HG03135 (cell line): Measurements from ENCODE around the gene TOGARAM2.
A peak's percentile ranks its signal among the peaks of the same experiment; 100 is the strongest.

Source experiments
- ATAC-seq: cut with Tn5 transposase; IDR thresholded peaks from one replicate; pipeline ENCODE4 v1.9.1; 2021; ENCODE audit warnings: mild to moderate bottlenecking, moderate library complexity; ENCODE audit not compliant: unreplicated experiment

TOGARAM2 gene

DNA sequence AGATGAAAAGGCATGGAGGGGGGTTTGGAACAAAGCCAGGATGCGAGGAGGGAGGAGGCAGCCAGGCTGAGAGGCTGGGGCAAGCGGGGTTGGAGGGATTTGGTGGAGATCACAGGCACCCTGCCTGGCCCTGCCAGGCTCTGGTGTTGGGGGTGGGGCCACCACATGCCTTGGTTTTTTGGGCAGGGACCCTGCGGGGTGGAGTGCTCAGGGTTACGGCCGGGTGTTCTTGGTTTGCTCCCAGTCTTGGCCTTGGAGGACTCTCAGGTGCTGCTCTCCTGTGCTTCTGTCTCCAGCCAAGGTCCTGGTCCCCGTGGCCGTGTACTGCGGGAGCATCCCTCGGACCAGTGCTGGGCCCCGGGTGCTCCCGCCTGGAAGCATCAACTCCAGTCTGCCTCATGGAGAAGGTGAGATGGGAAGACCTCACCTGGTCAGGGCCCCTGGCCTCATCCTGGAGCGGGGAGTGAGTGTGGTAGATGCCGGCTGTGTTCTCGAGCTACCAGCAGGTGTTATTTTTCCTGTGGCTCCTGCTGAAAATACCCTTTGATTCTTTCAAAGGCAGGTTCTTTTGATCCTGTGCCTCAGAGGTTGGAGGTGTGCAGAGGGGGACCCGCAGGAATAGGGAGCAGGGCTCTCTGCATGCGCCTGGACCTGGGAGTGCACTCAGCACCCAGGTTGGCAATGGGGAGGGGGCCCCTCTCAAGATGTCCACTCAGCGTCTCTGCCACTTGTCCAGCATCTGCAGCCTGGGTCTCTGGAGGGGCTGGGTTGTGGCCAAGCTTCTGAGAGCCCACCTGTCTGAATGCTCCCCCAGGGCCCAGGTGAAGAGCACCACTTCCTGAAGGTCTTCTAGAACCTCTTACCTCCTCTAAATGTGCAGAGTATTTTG is 17.0 kb downstream of the TOGARAM2 start:
- no peak for ATAC-seq

DNA sequence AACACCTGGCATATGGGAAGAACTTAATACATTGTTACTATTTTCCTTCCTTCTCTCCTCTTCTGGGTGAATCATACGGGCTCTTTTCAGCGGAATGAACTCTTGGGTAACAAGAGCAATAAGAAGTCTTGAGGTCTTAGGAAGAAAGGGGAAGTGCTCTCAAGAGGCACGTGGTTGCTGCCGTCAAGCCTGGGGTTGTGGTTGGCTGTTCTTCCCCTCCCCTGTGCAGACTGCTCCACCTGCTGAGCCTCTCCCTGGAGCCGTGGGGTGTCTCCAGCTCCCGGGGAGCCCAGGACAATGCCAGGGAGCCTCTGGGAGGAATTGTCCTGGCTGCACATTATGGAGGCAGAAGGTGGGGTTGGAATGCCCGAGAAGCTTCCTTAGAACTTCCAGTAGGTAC is 19.4 kb downstream of the TOGARAM2 start:
- peak; percentile 94 for ATAC-seq

DNA sequence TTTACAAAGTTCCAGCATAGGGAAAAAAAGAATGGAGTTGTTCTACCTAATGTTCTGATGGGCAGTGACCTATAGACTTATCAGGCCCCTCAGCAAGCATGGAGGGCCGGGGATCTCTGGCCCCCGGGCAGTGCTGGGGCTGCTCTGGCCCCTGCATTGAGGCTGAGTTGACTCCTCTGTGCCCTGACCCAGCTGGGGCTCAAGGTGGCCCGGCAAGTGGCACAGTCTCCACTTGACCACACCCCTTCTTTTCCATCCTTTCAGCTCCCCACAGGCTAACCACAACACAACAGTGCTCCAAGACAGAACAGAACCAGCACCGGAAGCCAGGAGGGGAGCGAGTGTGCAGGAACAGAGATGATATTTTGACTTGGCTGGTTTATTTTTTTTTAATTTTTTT is 19.9 kb downstream of the TOGARAM2 start:
- ATAC-seq, result no peak

DNA sequence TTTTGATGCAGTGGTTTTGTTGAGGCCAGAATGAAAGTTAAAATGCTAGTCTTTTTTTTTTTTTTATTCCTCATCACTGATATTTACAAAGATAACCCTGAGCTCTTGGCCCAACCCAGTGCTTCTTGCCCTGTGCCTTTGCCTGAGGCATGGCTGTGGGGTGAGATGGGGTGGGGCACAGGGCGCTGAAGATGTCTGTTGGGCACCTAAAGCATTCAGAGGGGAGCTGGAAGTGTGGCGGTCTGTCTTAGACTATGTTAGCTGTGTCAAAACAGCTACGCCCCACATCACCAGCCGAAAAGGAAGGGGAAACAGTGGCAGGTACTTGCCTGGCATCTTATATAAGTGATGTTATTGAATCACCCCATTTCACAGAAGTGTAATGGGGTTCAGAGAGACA is 20.7 kb downstream of the TOGARAM2 start:
- no peak for ATAC-seq

DNA sequence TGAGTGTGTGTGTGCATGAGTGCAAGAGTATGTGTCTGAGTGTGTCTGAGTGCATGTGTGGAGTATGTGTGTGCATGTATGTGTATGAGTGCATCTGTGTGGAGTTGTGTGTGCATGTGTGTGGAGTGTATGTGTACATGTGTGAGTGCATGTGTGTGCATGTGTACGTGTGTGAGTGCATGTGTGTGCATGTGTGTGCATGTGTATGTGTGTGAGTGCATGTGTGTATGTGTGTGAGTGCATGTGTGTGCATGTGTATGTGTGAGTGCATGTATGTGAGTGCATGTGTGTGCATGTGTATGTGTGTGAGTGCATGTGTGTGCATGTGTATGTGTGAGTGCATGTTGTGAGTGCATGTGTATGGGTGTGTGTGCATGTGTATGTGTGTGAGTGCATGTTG is 23.7 kb downstream of the TOGARAM2 start:
- no peak for ATAC-seq

DNA sequence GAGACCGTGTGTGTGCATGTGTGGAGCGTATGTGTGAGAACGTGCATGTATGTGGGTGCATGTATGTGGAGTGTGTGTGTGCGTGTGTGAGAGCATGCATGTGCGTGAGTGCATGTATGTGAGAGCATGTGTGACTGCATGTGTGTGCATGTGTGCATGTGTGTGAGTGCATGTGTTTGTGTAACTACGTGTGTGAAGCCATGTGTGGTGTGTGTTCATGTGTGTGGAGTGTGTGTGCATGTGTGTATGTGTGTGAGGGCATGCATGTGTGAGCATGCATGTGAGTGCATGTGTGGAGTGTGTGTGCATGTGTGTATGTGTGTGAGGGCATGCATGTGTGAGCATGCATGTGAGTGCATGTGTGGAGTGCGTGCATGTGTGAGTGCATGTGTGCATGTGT is 24.2 kb downstream of the TOGARAM2 start:
- no peak for ATAC-seq

DNA sequence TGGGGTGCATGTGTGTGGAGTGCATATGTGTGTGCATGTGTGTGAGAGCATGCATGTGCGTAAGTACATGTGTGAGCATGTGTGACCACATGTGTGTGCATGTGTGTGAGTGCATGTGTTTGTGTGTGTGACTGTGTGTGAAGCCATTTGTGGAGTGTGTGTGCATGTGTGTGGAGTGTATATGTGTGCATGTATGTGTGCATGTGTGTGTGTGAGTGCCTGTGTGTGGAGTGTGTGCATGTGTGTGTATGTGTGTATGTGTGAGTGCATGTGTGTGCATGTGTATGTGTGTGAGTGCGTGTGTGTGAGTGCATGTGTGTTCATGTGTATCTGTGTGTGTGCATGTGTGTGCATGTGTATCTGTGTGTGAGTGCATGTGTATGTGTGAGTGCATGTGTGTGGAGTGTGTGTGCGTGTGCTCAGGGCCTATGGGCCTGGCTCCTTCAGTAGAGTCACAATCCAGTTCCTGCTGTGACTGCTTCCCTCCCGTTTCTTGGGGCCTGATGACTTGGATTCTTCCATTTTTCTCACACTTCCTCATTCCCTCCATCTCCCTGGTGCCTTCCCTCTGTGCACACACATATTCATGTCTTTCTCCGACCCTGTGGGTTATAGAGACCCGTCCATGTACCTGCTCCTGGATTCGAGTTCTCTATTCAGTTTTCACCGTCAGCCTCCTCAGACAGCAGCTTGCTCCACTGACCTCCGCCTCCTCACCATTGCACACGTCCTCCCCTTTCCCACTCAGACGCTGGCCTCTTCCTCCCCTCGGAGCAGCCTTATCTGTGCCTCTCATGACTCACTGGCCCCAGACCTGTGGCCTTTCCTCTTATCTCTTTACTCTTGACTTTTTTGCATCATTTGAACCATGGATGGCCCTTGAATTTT is 25.2 kb downstream of the TOGARAM2 start:
- no peak for ATAC-seq

DNA sequence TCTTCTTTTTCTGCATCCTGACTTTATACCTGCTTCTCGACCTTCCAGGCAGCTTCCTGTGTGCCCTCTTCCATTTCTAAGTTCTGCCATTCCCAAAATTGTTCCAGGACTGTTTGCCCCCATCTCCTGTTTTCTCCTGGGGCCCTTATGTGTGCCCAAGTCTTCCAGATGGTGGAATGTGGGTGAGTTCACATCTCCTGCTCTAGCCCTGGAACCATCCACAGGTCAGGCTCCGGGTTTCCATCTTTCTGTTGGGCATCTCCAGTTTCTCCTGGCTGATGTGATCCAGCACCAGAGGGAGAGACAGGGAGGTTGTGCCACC is 25.8 kb downstream of the TOGARAM2 start:
- ATAC-seq, result no peak

DNA sequence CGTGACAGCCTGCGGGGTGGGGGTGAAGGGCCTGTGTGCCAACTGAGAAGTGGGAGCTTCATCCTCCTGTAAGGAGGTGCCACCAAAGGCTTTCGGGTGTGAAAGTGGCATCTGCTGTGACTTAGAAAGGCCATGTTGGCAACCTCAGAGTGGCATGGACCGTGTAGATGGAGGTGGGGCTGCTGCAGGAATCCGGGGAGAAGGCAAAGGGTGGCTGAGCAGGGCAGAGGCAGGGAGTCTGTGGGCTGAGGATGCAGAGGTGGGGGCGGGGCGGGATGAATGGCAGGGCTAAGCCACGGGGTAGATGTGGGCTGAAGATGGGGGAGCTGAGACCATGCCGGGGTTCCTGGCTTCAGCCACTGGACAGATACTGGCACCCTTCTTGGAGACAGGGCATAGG is 28.2 kb downstream of the TOGARAM2 start:
- ATAC-seq, result no peak

DNA sequence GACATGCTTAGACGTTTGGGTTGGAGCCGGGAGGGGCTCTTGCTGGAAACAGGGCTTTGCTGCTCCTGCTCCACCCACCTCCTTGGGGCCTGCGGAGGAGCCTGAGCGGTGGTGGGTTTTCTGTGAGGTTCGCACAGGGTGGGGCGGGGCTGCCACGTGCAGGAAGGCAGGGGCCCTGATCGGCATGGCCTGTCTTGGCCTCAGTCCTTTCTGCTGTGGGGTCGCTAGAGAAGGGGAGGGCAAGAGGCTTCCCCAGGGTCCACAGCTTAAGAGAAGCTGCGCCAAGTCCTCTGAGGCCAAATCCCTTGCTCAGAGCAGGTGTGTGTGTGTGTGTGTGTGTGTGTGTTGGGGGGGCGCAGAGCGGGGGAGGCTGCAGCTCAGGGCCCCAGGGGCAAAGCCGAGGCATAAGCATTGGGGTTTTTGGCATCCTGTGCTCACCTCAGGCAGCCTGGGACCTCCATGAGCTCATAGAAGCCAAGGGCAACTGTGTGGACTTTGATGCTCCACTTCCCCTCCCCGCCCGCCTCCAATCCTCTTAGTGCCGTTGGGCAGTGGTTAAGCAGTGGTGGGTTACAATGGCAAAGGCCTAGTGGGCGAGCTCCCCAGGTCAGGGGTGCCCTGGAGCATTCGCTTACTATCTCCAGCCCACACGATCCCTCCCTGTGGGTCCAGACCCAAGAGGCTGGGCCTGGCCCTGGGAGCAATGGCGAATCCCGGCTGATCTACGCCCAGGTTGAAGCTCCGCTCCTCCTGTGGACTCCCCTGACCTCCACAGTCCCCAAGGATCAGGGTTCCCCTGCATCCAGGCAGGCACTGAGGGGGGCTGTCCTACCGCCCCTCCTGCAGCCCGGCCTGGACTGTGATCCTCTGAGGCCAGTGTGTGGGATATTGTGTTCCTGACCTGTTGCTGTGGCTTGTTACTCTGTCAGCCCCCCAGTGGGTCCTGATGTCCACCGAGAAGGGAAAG is 28.9 kb downstream of the TOGARAM2 start:
- no peak for ATAC-seq

DNA sequence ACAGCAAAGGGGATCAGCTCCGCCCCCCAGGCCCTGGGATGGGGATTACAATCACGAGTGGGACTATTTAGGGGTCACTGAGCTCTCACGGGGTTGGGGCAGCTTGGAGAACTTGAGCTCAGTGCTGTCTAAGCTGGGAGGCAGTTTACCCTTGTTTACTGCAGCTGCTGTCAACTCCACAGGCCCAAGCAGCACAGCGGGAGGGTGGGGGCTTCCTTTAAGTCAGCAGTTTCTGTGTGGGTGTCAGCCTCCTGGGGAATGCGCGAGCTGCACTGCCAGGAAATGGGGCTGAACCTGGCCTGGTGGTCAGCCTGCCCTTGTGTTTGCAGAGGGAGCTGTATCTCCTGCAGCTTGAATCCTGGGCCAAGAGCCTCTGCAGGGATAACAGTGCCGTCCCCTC is 29.8 kb downstream of the TOGARAM2 start:
- ATAC-seq, result no peak

DNA sequence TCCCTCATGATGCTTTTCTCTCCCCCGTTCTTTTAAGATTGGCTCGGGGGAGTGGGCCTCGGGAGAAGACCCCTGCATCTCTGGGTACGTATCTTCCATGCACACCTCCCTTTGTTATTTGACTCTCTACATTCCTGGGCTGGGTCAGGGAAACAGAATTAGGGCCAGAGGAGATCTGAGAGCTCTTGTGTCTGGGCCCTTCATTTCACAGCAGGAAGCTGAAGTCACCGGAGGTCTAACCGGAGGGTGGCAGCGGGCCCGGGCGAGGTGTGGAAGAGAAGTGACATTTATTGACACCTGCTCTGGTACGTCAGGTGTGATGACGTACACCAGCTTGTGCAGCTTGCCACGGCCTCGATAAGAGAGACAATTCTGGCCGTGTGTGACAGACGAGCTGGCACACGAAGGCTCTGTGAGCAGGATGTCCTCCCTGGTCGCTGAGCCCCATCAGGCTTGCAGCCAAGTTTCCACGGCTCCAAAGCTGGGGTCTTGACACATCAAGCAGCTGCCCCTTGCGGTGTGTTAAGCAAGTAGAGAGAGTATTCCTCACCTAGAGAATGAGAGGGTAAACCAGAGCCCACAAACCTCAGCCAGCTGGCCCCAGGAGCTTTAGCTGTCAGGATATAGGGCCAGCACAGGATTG is 30.4 kb downstream of the TOGARAM2 start:
- ATAC-seq, result no peak

DNA sequence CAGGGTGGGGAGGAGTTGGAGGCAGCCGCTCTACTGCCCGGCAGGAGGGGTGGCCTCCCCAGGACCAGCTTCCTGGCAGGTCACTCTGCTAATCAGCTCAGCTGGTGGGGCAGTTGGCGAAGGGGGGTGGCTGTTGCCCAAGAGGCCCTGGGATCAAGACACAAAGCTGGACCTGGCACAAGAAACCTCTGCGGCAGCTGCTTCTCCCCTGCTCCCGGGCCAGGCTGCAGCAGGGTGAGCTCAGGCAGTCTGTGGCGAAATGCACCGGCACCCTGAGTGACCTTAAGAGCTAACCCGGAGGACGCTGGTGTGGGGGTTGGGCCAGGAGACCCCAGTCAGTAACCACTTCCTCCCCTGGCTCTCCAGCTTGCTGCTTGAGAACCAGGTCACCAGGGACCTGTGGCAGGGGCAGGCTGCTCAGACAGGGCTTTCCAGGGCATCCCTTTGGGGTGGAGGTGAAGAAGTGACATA is 31.1 kb downstream of the TOGARAM2 start:
- no peak for ATAC-seq

DNA sequence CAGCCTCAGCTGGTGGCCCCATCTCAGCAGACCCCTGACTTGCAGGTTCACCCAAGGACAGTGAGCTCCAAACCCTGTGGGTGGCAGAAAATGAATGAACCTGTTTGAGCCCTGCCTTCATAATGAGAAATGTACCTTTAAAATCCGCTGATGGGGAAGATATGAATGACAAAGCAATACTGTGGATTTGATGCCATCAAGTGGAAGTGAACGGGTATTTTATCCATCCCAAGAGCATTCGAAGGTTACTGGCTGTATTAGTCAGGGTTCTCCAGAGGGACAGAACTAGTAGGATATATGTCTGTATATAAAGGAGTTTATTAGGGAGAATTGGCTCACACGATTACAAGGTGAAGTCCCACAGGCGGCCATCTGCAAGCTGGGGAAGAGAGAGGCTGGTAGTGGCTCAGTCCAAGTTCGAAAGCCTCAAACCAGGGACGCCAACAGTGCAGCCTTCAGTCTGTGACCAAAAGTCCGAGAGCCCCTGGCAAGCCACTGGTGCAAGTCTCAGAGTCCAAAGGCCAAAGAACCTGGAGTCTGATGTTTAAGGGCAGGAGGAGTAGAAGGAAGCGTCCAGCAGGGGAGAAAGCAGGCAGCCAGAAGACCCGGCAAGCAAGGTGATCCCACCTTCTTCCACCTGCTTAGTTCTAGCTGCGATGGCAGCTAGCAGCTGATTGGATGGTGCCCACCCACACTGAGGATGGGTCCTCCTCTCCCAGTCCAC is 32.1 kb downstream of the TOGARAM2 start:
- no peak for ATAC-seq

DNA sequence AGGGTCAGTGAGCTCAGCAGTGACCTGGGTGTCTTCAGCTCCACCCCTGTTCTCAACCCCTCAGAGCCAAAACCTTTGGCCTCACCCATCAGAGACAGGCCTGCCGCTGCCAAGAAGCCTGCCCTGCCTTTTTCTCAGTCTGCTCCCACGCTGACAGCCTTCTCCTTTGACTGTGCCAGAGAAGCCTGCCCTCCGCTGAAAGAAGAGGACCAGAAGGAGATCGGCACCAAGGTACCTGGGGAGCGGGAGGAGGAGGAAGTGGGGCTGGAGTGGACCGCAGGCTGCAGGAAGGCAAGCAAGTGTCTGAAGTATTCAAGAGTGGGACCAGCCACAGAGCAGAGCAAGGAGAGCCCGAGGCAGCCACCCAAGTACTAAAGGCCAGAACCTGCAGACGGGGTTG is 33.2 kb downstream of the TOGARAM2 start:
- peak; percentile 18 for ATAC-seq

DNA sequence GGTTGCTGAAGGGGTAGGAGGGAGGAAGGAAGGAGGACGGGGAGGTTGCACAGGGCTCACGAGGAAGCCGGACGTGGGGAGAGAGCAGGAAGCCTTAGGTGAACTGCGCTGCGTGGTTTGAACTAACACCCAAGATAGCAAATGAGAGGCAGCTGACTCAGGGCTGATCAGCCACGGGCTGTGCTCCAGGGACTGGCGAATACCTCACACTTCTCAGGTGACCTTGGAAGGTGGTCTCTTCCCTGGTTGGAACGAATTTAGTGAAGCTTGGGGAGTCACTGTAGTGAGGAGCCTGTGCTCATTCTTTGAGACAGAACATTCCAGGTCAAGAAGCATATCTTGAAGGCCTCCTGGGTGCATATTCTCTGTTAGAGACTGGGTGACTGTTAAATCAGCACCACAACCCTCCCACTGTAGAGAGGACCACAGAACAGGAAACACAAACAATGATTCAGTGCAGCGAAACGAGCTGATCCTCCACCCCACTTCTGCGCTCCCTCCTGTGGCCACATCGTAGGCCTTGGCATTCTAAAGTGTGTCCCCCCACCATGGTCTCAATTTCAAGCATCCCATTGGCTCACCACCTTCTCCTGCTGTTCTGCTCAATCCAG is 33.8 kb downstream of the TOGARAM2 start:
- ATAC-seq, result peak; percentile 49

DNA sequence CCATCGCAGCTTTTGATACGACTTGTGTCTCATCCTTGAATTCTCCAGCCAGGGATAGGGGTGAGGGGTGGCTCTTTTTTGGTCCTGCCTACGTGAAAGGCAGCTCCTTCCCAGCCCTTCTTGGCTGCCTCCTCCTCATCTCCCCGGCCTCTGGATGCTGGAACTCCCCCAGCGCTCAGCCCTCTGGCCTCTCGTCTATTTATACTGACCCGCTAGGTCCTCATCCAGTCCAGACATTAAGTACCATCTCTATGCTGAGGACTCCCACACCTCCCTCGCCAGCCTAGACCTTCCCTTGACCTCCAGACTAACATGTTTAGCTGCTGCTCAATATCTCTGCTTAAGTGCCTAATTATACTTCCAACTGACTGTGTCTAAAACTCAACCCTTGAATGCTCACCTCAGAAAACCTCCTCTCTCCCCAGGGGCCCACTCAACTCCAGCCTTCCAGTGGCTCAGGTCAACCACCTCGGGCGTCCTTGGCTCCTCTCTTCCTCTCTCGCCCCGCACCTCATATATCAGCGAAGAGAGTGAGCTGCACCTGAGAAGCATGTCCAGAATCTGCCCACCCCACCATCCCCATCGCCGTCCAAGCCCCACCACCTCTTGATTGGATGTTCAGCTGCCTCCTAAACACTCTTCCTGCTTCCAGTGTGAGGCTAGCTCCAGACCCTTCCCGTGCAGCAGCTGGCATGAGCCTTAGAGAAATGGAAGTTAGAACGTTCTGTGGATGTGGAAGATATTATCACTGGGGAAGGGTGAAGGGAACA is 34.8 kb downstream of the TOGARAM2 start:
- ATAC-seq, result no peak

DNA sequence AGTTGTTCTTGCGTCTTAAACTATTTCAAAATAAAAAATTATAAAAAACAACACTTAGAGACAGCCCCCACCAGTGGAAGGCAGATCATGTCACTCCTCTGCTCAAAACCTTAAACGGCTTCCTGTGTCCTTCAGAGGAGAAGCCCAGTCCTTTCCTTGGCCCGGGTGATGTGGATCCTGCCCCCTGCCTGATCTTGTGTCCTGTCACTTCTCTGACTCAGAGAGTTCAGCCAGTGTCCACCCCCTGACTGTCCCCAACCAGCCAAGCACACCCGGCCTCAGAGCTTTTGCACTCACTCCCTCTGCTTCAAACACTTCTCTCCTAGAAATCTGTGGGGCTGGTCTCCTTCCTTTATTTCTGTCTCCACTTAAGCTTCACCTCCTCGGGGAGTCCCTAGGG is 35.4 kb downstream of the TOGARAM2 start:
- no peak for ATAC-seq
